DMS 273 (cell line): Measurements from ENCODE around the gene BACH2.
"Not testable (repeated sequence)": the region's sequence is repeated elsewhere in the genome, so short reads cannot be mapped to it uniquely, and the experiment has no call there.

ENCODE experiments used
- DNase-seq: peaks from one replicate; lab custom pipeline; 2025; ENCODE audit not compliant: unreplicated experiment; lab: John Stamatoyannopoulos, UW

The BACH2 gene

DNA sequence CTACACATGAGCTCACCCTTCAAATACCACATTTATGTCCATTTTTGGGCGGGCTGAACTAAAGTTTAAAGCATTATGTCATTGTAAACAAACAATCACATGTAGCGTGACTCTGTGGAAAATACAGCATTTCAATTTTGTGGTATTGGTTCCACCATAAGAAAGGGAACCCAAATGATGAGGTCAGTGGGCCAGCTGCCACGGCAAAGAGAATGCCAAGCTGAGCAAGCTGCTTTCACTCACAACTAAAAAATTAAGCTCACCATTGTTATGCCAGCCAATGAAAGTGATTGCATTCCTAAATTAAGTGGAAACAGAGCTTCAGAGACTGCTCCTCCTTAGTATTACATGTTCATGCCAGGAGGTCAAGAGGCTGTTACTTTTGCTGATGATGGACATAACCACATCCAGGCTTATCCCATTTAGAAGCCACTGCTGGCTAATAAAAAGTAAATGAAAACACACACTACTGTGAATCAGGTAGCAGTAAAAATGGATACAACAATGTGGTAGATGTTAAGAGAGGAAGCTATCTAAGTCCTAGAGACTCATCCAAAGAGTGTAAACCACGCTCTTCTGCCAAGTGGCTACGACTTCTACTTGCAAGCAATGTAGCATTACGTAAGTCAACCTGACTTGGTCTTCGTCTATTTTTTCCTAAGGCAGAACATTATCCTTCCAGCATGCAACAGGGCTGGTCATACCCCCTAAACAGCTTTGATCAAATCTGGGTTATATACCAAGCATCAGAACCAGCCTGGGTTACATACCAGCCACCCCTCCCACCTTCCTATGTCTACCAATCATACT, 164.8 kb downstream of the BACH2 start:
- DNase-seq: peak; percentile 17

DNA sequence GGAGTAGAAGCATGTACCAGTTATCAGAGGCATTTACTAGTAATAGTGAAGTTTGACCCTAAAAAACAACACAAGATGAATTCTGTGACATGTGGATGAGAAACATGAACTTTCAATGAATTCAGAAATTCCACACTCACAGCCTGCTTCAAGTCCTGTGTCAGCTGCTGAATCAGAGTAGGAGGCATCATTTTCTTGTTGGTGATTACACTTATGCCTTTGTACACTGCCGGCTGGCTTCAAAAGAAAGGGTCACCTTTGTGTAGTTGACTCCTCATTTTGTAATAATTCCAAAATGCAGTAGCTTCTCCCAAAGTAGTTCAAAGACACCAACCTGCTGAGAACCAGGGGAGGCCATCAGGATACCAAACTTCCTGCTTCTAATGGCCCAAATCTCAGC, 165.5 kb downstream of the BACH2 start:
- DNase-seq: no peak

DNA sequence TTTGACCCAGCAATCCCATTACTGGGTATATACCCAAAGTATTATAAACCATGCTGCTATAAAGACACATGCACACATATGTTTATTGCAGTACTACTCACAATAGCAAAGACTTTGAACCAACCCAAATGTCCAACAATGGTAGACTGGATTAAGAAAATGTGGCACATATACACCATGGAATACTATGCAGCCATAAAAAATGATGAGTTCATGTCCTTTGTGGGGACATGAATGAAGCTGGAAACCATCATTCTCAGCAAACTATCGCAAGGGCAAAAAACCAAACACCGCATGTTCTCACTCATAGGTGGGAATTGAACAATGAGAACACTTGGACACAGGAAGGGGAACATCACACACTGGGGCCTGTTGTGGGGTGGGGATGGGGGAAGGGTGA, 168.0 kb downstream of the BACH2 start:
- not testable (repeated sequence) for DNase-seq

DNA sequence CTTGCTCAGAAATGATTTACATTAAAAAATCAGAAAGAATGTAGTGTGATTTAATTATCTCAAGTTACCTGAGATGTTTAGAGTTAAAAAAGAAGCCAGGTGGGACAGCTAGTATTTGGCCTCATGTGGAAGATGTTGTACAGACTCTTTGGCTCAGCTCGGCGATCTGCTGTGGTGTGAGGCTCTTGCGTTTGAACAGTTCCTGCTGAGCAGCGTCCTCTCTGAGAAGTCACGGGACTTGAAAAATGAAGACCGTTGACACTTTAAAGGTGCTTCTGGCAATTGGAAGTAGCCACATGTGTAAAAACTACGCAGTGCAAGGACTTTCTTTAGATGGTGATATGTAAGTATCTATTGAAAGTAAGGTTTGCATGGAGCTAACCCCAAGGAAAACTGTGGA, 169.0 kb downstream of the BACH2 start:
- no peak for DNase-seq

DNA sequence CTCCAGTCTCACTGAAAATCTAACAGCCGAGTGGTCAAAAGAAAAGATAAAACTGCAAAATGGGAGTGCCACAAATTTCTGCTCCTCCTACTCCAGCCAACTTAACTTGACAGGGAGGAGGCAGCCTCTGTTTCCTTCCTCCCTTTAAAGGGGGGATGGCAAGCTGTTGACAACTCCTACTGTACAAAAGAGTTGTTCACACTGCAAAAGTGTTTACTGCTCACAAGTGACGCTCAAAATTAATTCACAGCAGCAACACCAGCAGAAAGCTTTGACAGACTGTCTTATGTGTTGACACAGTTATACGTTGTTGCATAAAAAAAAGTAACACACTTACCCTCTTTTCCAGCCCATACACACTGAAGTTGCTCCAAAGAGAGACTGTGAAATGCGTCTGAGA, 169.8 kb downstream of the BACH2 start:
- no peak for DNase-seq

DNA sequence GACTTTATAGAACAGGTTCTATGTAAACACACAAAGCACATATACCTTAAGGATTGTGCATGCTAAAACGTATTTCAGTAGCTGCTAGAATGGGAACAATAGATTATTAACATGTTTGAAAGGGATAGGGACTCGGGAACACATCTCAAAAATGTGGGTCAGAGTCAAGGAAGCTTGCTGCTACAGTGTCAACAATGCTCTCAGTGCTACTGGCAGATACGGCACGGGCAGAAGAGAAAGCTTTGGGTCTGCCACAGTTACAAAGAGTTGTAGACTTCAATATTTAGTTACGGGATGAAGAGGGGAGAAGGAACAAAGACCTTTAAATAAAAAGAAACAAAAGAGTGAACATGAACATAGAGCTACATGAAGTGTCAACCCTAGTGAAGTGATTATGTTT, 170.5 kb downstream of the BACH2 start:
- no peak for DNase-seq

DNA sequence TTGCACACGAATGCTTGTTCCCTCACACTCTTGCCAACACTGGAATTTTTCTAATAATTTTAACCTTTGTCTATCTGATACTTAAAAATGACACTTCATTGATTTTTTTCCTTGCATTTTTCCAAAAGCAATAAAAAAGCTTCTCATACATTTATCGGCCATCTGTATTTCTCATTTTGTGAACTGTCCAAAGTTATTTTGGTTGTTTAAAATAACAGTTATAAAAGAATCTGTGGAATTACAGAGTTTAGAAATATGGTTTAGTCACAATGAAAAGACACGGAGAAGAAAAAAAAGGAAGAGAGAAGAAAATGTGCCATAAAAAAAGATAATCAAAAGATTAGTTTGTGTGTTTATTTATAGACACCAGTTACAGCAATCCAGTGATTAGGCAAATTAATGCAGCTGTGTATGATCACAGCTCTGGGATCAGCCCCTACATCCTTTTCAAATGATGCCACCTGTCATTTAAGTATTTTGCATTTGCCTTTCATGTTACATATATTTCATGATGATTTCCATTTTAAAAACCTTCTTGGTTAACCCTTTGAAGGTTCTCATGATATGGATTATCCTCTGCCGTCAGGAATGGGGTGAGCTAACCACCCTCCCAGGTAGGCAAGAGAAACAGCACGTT, 171.7 kb downstream of the BACH2 start:
- DNase-seq: no peak

DNA sequence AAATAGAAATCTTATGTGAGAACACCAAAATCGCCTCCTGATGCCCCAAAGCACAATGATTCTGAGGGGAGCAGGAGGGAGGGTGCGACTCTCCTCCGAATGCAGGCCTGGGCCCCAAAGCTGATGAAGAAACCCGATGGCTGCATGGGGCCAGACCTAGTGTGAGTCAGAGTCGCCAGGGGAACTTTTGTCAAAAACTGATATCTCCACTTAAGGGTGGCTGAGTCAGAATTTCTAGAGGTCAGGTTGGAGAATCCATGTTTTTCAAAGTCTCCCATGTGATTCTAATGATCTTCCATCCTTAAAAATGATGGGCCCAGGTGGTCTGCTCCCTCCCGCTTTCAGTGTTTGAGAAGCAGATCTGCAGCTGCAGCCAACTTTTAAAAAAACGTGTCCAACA, 172.8 kb downstream of the BACH2 start:
- DNase-seq: no peak

DNA sequence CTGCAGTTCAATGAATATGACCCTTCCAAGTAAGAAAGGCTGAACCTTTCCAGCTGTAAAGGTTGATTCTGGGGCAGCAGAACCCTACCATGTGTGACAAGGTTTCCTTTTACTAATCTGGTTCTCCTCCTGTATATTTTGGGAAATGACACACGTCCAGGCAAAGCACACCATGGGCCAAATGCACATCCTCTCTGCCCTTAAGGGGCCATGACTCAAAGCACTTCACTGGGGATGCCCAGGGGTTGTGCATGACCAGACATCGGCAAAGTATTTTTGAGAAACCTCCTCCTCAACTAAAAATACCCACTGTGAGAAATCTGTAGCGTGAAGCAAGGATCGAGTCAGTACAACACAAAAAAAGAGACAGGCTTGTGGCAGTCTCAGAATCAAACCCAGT, 174.7 kb downstream of the BACH2 start:
- no peak for DNase-seq

DNA sequence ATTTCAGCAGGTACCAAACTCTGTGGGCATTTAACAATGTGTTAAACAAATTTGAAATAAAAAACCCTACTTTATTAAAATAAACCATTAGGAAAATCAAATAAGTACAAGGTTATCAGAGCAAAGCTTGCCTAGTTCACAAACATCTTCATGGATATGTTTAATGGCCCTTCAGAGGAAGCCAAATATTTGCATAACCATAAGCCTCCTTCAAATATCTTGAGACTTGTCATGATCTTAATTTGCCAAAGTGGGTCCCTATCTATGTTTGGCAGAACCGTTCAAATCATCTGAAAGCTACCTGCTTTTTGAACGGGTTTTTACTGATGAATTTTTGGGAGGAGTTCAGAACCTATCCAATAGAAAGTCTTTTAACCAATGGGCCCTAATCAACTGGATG, 176.3 kb downstream of the BACH2 start:
- DNase-seq: no peak

DNA sequence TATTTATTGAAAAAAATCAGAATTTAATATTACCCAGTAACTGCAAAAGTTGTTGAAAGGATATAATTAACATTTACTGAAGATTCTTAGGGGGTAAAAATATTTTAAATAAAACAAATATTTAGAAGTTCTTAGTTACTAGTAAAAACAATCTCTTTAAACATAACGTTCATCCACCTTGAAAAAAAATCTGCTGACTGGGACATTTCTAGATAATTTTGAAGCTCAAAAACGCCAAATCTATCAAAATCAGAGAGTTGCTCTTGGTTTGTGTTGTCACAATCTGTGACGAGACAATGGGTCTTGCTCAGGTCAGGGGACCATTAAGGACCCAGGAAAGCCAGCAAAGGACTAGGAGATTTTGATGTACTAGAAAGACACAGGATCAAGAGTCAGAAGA, 177.0 kb downstream of the BACH2 start:
- DNase-seq: no peak

DNA sequence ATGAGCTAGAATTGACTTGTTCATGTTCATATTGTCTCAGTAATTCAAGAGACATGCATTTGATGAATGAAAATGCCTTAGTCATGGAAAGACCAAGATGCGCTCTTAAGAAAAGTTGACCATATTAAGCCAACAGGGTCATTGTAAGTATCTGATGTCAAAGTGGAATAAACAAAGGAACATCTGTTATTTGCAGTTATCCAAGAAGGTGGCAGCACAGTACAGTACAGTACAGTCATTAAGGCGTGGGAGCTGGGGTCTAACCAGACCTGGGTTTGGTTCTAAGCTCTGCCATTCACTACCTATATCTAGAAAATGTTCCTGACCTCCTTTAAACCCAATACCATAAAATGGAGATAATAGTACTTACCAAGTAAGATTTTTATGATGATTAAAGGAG, 178.1 kb downstream of the BACH2 start:
- peak; percentile 45 for DNase-seq

DNA sequence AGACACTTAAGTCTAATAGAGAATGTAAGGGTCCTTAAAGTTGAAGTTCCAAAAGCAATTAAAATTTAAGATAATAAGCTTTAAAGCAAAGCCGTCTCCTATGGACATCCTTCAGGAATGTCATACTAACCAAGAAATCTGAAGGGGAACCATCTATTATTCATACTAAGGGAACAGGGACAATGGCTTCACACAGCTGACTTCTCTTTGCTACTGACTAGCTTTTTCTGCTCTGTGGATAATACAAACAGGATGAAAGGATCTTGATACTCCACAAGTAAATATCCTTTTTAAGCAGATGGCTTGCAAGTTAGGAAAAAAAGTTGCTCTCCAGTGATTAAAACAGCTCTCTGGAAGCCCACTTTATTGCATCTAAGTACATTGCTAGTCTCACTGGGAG, 178.6 kb downstream of the BACH2 start:
- DNase-seq: peak; percentile 23

DNA sequence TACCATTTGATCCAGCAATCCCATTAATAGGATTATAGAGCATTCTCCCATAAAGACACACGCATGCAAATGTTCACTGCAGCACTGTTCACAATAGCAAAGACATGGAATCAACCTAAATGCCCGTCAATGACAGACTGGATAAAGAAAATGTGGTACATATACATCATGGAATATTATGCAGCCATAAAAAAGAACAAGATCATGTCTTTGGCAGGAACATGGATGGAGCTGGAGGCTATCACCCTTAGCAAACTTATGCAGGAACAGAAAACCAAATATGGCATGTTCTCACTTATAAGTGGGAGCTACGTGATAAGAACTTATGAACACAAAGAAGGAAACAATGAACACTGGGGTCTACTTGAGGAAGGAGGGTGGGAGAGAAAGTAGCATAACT, 180.5 kb downstream of the BACH2 start:
- DNase-seq: not testable (repeated sequence)

DNA sequence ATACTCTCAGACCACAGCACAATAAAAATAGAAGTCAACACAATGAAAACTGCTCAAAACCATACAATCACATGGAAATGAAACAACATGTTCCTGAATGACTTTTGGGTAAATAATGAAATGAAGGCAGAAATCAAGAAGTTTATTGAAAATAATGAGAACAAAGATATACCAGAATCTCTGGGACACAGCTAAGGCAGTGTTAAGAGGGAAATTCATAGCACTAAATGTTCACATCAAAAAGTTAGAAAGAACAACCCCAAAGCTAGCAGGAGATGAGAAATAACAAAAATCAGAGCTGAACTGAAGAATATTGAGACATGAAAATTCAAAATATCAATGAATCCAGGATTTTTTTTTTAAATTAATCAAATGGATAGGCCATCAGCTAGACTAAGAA, 183.3 kb downstream of the BACH2 start:
- no peak for DNase-seq

DNA sequence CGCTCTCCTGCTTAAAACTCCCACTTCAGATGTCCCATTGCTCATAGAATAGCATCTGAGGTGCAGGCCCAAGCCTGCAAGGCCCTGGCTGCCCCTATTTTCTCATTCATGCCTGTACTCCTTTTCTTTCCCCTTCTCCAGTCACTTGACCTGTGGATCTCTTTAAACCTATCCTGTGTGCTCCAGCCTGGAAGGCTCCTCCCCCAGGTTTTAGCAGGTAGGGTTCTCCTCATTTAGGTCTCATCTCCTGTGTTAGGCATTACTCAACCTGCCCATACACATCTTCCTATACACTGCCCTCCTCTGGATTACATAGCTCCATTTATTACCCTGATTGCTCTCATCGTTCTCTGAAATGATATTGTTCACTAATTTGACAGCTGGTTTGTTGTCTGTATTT, 185.3 kb downstream of the BACH2 start:
- no peak for DNase-seq

DNA sequence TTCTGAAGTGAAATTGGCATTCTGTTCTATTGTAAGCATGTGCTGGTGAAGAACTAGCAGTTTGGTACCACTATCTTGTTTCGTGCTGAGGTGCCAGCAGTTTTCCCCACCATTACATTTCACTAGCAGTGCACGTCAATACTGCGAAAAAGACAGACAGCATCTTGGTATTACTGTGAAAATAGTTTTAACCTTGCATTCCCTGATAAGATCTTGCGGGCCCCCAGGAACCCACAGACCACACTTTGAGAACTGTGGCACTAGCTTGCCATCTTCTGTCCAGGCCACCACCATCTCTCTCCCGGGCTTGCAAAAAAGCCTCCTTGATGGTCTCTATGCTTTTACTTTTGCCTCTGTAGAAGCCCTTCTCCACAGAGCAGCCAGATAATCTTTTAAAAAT, 185.7 kb downstream of the BACH2 start:
- DNase-seq: no peak

DNA sequence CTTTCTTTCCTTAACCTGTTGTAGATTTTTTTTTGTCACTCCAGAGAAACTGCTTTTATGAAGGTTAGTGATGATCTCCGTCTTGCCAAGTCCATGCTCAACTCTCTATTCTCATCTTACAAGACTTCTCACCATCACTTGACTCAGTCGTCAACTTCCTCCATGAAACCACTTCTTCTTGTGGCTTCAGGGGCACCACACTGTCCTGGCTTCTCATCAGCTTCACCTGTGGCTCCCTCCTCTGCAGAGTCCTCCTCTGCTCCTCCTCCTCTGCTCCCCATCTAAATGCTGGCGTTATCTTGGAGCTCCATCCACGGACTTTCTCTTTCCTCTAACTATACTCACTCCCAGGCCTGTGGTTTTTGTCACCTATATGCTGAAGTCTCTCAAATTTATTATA, 187.5 kb downstream of the BACH2 start:
- DNase-seq: no peak

DNA sequence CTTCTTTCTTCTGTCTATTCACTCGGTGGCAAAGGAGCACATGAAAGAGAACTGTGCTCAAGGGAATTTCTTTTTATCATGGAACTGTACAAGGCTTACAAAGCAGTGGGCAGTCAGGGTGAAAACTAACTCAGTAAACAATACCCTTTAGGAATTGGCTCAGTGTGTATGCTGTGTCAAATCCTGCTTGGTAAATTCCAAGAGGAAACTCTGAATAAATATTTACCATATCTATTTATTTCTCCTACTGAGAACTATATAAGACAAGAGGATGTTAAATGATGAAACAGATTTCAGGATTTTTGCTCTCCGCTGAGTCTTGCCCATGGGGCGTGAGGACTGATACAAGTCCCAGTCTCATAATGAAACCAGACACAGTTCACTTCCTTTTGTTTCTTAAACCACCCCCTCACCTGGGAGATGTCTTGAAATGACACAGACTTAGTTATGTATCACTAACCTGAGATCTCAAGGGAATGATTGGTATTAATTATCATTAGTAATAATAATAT, 188.8 kb downstream of the BACH2 start:
- no peak for DNase-seq

DNA sequence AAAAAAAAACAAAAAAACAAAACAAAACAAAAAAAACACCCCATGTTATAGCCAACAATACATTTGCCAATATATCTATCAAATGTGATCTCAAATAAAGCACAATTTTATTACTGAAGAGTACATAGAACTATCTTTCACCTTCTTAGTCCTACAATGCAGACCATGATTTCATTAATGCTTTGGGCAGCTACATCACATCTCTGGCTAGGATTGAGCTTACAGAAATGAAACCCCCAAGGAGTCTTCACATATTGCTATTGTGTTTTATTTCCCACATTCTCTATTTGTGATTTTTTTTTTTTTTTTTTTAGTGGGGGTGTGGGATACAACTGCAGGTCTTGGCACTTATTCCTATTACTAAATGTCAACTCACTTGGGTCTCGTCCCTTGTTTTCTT, 189.3 kb downstream of the BACH2 start:
- no peak for DNase-seq

DNA sequence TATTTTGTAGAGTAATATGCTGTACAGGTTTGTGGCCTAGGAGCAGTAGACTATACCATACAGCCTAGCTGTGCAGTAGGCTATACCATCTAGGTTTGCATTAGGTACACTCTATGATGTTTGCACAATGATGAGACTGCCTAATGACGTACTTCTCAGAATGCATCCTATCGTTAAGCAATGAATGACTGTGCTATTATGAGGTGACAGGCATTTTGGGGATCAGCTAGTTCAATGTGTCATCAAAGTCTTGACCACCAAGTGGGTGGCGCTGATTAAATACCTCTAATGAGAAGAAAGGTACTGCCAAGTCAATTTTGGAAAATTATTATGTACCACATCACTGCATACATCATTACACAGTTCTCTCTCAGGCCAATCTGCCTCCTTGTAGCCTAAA, 190.2 kb downstream of the BACH2 start:
- no peak for DNase-seq

DNA sequence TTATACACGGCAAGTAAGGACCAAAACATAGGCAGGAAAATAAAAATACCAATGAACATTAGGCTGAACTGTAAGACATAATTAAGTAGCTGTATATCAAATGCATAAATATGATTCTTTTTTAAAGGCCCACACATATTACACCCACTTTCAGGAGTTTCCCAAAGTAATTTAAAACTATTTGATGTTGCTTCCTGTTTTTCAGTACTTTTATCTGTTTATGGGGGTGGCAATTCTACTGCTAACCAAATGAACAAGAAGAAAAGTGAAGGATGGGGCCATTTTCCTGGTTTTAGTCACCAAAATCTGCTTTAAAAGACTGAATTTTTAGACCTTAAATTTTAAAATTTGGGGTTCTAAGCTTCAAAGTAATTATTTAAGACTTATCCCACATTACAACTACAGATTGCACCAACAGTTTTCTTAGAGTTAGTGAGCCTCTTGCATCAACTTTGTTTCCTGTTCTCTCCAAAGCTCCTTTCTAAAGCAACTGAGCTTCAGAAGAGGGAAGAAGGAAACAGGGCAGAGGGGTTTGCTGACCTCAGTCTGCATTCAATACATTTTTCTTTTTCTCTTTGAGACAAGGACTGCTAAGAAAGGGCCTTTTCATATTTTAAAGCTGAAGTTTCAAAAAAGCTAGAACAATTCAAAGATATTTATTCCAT, 191.0 kb downstream of the BACH2 start:
- DNase-seq: no peak
